WI38 (cell line): Measurements from ENCODE around the gene CPNE7.
A peak's percentile ranks its signal among the peaks of the same experiment; 100 is the strongest.

Source experiments
- H3K4me3 ChIP-seq: 2 replicates; pipeline ENCODE4 v1.5.1; 2011; ENCODE audit warnings: low read depth, mild to moderate bottlenecking, control low read depth, low read length
- CTCF ChIP-seq: IDR thresholded peaks from 2 replicates; pipeline ENCODE4 v1.5.1; 2012; ENCODE audit warnings: low read depth, mild to moderate bottlenecking, control low read depth, low read length

Gene CPNE7

GRCh38 chr16:89562939-89563338, 12.6 kb upstream of the CPNE7 start:
- no peak for TF ChIP-seq CTCF
- no peak overlapping the region for H3K4me3 ChIP-seq

- no peak overlapping the region for H3K4me3 ChIP-seq
- TF ChIP-seq CTCF: no peak
Measured at GRCh38 chr16:89563639-89564392, 11.7 kb upstream of the CPNE7 start.

GRCh38 chr16:89564476-89565255, 10.9 kb upstream of the CPNE7 start:
- no peak overlapping the region for H3K4me3 ChIP-seq
- TF ChIP-seq CTCF: no peak

- H3K4me3 ChIP-seq: no peak overlapping the region
- no peak for TF ChIP-seq CTCF
Measured at GRCh38 chr16:89565256-89565505, 10.4 kb upstream of the CPNE7 start.

- TF ChIP-seq CTCF: peak; percentile 65
- H3K4me3 ChIP-seq: peak overlapping the region; percentile 21; the same call in 1 of the 2 replicates
Measured at GRCh38 chr16:89565506-89566372, 9.8 kb upstream of the CPNE7 start.

- TF ChIP-seq CTCF: no peak
- no peak overlapping the region for H3K4me3 ChIP-seq
Measured at GRCh38 chr16:89567656-89568594, 7.6 kb upstream of the CPNE7 start.
